ENCODE data around the gene TMOD4.

DNA sequence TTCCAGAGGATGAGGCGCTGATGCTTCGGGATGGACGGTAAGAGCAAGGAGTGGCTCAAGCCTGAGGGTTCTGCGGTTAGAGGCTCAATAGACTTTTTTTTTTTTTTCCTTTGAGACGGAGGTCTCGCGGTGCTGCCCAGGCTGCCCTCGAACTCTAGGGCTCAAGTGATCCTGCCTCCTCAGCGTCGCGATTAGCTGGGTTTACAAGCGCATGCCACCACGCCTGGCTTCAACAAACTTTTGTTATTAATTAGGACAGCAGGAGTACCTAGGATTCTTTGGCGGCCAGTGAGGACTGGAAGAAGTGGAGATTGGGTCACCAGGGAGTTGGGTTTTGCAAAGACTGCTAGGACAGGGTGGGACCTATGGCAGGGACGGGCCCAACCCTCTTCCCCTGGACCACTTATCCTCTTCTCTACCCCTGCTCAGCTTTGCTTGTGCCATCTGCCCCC lies 9.2 kb downstream of the TMOD4 start:
- no peak for TF ChIP-seq CTCF (IDR thresholded peaks at IDR 0.05; ENCODE audit: poor library complexity)
- no peak for TF ChIP-seq EZH2 (IDR thresholded peaks at IDR 0.05; ENCODE audit: borderline replicate concordance)
